HS-27A (cell line): ENCODE data around the gene HBA2.
"Not testable (repeated sequence)": the region's sequence is repeated elsewhere in the genome, so short reads cannot be mapped to it uniquely, and the experiment has no call there.

Experiments
- DNase-seq: peaks from one replicate; pipeline ENCODE4 v3.0.0-alpha.2; 2012; ENCODE audit warnings: low read depth, missing footprints

HBA2 gene

GRCh38 chr16:172374-172941 is at the start of gene HBA2:
Gene HBA2 (plus strand): TSS chr16:172876. CDS start chr16:172913, 37 bp downstream.
- DNase-seq = not testable (repeated sequence)

DNA sequence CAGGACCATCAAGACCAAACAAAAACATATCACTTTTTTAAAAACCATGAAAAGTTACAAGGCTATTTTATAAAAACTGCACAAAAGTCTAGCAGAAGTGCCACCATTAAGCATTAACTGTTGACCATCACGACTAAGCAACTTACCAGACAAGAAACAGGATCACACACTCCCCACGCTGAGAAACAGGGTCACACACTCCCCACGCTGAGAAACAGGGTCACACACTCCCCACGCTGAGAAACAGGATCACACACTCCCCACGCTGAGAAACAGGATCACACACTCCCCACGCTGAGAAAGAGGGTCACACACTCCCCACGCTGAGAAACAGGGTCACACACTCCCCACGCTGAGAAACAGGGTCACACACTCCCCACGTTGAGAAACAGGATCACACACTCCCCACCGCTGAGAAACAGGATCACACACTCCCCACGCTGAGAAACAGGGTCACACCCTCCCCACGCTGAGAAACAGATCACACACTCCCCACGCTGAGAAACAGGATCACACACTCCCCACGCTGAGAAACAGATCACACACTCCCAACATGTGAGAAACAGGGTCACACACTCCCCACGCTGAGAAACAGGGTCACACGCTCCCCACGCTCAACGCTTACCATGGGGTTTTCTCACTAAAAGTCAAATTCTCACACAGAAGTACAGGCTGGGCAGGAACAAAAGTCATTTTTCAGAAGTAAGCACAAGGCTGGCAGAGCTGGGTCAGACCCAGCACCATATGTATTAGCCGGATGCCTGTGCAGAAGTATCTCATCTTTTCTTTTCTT is 48.9 kb upstream of the HBA2 start:
- DNase-seq = not testable (repeated sequence)

DNA sequence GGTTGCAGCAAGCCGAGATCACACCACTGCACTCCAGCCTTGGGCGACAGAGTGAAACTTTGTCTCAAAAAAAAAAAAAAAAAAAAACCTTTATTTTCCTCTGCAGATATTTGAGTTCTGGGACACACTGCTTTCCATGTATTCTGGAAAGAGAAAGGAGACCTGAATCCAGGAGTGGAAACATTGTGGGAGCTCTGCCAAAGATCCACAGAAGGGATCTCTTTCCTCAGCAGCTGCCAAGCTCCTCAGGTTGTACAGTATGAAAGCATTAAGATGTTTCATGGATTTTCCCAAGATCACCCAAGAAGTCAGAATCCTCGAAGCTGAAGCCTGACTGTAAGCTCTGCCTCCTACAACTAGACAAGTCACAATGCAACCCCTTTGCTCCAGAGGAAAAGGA is 47.7 kb upstream of the HBA2 start:
- DNase-seq = no peak

DNA sequence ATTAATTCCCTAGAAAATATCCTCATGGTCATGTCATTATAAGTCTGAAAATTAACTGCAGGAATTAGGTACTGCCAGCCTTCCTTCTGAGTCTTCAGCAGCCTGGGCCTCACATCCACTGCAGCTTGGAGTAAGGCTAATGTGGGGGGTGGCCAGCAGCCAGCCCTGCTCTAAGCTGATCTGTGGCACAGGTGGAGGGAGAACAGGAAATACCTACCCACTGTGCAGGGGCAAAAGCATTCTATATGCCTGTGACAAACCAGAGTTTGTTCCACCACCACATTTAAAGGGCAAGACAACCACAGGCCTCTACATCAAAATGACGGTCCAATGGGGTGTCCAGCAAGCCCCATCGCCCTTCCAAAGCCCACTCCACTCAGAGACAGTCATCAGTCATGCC is 43.6 kb upstream of the HBA2 start:
- no peak for DNase-seq

GRCh38 chr16:130533-131173 is 42.0 kb upstream of the HBA2 start:
- DNase-seq = no peak

GRCh38 chr16:132120-132519 is 40.6 kb upstream of the HBA2 start:
- no peak for DNase-seq

DNA sequence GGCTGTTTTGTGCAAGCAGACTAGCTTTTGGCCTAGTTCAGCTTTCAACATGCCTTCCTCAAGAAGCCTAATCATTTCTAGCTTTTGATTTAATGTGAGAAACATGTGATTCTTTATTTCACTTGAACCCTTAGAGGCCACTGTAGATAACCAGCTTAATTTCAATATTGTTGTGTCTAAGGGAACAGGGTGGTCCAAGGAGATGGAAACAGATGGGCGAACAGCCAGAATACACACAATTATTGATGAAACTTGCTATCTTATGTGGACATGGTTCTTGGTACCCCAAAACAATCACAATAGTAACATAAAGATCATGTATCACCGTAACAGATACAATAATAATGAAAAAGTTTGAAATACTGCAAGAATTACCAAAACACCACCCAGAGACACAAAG is 39.0 kb upstream of the HBA2 start:
- no peak for DNase-seq

DNA sequence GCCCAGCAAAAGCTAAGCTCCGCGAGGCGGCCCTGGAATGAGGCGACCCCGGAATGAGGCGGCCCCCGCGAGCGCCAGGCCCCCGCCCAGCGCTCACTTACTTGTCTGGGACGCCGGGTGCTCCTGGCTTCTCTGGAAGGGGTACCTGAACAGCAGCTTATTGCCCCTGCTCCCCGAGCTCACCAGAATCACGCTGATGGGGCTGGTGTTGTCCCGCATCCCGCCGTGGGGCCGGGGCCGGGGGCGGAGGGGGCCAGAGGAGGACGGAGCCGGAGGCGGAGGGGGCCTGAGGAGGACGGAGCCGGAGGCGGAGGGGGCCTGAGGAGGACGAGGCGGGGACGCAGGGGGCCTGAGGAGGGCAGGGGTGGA is 34.6 kb upstream of the HBA2 start:
- no peak for DNase-seq

- no peak for DNase-seq
Observed at GRCh38 chr16:140175-140857, 32.4 kb upstream of the HBA2 start.

- no peak for DNase-seq
Observed at GRCh38 chr16:142405-142967, 30.2 kb upstream of the HBA2 start.

DNA sequence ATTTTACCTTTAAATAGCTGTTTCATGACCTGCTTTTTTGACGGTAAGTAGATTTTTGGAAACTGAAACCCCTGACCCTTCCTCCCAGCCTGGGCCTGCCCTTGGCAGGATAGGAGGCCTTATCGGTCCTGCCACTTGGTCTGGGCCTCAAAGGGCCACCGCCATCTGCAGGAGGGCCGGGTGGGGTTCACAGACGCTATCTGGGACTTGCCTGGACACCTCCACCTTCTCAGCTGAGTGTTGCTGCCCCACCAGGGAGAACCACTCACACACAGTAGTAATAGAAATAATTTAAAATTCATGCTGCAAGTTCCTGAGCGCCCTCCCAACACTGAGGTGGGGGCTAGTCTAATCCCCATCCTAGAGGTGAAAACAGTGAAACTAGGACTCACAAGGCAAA is 29.6 kb upstream of the HBA2 start:
- no peak for DNase-seq

DNA sequence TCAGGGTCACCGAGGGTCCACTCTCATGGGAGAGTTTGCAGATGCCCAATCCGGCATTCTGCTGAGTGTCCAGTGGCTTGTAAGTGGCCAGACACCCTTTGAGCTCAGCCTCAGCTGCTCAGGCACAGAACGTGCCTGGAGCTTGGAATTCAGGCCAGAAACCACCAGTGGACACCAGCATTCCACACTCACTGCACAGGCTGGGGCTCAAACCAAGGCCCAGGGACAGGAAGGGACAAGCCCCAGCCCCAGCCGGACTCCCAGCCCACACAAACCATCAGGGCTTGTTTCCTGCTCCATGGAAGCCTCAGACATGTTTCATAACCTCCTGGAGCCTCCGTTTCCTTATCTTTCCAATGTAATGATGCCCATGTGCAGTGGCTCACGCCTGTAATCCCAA is 29.2 kb upstream of the HBA2 start:
- DNase-seq = no peak

DNA sequence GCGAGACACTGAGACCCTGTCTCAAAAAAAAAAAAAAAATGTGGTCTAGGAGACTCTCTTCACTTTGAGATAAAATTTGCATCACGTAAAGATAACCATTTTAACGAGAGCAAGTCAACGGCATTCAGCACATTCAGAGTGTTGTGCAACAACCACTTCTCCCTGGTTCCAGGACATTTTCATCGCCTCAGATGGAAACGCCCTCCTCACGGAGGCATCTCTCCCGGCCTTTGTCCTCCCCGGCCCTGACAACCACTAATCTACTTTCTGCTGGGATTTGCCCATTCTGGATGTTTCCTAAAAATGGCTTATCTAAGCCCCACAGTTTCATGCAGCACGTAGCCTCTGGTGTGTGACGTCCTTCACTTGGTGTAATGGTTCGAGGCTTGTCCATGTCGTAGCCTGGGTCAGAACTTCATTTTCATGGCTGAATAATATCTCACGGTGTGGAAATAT is 27.9 kb upstream of the HBA2 start:
- DNase-seq = no peak

DNA sequence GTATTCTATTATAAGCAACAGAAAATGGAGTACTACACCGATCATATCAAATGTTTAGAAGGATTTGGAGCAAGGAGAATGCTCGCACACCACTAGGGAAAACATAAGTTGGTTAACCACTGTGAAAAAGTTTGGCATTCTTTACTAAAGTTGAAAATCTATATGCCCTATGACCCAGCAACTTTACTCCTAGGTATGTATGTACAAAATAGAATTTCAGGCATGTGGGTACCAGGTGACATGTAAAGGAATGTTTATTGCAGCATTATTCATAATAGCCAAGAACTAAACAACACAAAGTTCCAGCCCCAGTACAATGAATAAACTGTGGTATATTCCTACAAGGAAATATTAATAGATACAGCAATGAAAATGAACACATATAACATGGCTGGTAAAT is 26.0 kb upstream of the HBA2 start:
- no peak for DNase-seq

GRCh38 chr16:149024-149660 is 23.5 kb upstream of the HBA2 start:
- no peak for DNase-seq

GRCh38 chr16:152141-153128 is 20.2 kb upstream of the HBA2 start, which contains the start of gene HBZ:
Gene HBZ (plus strand): TSS chr16:152644. CDS start chr16:152910, 266 bp downstream.
- DNase-seq = no peak

GRCh38 chr16:153129-153521 is 19.6 kb upstream of the HBA2 start:
- not testable (repeated sequence) for DNase-seq

GRCh38 chr16:153550-154216 is 19.0 kb upstream of the HBA2 start:
- DNase-seq = not testable (repeated sequence)

GRCh38 chr16:154217-155030 is 18.3 kb upstream of the HBA2 start:
- DNase-seq = no peak
